GM19099 (cell line): Measurements from ENCODE around the gene SNX14.

Experiments
- POLR2A ChIP-seq: IDR thresholded peaks from 3 replicates; pipeline ENCODE4 v1.6.1; 2011; ENCODE audit warnings: low read depth; ENCODE audit not compliant: insufficient read length; ENCODE audit errors: extremely low read depth

SNX14 gene

DNA sequence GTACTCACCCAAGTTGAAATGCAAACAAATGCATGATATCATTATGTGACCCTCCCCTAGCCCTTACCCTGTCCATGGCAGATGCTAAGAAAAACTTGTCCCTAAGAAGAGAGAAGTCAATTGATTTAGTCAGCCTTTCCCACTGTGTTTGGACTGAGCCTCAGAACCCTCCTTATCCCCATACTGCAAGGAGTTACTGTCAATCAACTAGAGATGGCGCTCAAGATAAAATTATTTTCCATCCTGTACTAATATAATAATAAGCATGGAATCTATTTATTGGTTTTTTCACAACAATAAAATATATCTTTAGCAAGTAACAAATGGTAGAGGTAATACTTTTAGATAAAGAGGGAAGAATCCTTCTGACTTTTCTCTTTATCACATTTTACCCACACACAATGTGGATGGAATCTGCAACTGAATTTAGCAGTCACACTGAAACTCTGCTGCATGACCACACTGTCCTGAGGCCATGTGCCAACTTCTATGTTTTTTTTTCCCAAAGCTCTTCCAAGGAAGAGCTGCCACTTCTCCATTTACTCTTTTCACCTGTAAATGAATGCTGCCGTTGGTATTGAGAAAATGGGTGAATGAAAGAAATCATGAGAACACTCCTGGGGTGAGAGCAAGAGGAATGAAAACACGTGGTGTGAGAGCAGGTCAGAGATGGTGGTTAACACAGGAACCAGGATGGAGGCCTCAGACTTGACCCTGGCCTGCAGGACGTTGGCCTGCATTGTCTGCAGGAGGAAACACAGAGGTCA is 133.3 kb downstream of the SNX14 start:
- TF ChIP-seq POLR2A: no peak

DNA sequence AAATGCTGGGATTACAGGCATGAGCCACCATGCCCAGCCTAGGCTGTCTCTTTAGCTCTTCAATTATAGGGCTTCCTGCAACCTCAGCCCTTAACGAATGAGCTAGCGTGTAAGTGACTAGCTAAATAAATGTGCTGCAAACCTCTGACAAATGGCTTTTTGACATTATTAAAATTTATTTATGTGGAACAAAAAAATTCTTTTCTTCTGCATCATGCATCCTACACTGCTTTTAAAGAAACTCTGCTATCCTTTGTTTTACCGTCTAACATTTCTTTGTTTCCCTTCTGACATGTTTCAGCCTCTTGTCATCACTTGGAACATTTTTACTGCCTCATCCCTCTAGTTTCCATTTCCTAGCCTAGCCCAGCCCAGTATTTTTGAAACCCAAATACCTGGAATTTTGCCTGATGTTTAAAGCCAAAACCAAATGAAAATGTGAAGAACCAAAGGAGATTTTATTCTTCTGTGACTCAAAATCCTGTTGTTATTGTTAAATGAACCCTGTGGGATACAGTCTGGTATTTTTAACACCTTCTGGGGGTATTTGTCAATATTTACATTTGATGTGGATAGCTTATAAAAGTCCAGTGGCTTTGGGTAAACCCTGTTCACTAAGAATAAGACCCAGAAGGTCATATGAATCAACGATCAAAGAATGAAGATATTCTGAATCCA is 134.3 kb downstream of the SNX14 start:
- no peak for TF ChIP-seq POLR2A

DNA sequence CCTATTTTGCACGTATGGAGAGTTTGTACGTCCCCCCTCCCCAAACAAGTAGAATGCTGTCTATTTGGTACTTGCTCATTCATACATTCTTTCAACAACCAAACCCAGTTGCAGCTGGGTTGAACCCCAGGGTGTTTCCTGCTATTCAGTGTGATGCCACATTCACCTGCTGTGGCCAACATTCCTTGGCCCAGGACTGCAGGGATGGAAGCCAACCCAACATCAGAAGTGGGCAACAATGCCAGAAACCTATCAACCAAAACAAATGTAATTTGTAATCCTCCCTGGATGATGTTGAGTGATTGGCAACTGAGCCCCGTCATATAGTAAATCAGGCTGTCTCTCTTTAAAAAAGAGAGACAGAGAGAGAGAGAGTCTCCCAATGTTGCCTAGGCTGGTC is 134.9 kb downstream of the SNX14 start:
- no peak for TF ChIP-seq POLR2A

DNA sequence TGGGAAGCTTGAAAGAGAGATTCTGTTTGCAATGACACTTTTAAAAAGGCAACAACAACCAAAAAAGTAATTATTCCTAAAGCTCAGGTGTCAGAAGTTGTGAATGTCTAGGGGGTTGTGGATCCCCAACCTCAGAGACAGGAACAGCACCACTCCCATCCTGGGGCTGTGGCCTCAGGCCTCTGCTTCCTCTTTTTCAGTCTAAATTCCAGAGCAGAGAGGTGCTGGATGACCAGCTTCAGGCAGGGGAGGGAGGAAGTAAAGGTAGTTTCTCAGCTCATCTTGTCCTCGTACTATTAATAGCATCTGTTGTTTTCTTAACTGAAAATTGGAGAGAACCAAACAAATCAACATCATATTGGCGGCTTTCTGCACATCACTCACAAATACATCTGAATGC is 135.5 kb downstream of the SNX14 start:
- TF ChIP-seq POLR2A: no peak

DNA sequence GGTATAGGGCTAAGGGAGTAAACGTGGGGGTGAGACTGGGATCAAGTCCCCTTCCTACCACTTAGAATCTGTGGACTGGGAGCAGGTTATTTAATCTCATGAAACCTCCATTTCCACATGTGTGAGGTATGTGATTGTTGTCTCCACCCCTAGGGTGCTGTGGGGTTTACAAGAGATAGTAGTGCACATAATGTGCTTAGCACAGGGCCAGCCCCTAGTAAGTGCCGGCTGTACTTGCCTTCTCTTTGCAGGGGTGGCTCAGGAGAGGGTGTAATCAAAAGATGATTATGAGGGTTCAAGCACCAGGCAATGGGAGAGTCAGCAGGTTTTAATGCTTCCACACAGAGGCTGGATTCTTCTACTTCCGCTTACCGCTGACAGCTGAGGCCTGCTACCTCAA is 136.9 kb downstream of the SNX14 start:
- no peak for TF ChIP-seq POLR2A
